ENCODE results near the gene PTCD1.

- TF ChIP-seq, protein P1, sequence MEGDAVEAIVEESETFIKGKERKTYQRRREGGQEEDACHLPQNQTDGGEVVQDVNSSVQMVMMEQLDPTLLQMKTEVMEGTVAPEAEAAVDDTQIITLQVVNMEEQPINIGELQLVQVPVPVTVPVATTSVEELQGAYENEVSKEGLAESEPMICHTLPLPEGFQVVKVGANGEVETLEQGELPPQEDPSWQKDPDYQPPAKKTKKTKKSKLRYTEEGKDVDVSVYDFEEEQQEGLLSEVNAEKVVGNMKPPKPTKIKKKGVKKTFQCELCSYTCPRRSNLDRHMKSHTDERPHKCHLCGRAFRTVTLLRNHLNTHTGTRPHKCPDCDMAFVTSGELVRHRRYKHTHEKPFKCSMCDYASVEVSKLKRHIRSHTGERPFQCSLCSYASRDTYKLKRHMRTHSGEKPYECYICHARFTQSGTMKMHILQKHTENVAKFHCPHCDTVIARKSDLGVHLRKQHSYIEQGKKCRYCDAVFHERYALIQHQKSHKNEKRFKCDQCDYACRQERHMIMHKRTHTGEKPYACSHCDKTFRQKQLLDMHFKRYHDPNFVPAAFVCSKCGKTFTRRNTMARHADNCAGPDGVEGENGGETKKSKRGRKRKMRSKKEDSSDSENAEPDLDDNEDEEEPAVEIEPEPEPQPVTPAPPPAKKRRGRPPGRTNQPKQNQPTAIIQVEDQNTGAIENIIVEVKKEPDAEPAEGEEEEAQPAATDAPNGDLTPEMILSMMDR (conservative IDR thresholded peaks at IDR 0.05; ENCODE audit: low read depth, low read length), result no peak
- no peak for TF ChIP-seq EZH2 (IDR thresholded peaks at IDR 0.05; ENCODE audit: borderline replicate concordance, low read depth, low read length, poor library complexity, severe bottlenecking)
Measured at GRCh38 chr7:99380823-99381663, 57.6 kb downstream of the PTCD1 start.

Data from A673 (cell line).